Endothelial cell of umbilical vein (primary cell): Measurements from ENCODE around the gene HDLBP.

ENCODE experiments used
- EZH2 ChIP-seq: IDR thresholded peaks from 2 replicates; pipeline ENCODE4 v1.6.1; 2012; ENCODE audit warnings: borderline replicate concordance, low read depth, mild to moderate bottlenecking, moderate library complexity, low read length, inconsistent platforms; ENCODE audit not compliant: severe bottlenecking
- FOS ChIP-seq: IDR thresholded peaks from 2 replicates; pipeline ENCODE4 v1.6.1; 2011; ENCODE audit warnings: mild to moderate bottlenecking, low read length, moderate library complexity, borderline replicate concordance; ENCODE audit not compliant: insufficient read depth
- GATA2 ChIP-seq: IDR thresholded peaks from 2 replicates; pipeline ENCODE4 v1.7.0; 2011; ENCODE audit warnings: low read depth, mild to moderate bottlenecking, moderate library complexity, mixed read lengths, low read length; ENCODE audit not compliant: insufficient read length, insufficient read depth
- JUN ChIP-seq: IDR thresholded peaks from 2 replicates; pipeline ENCODE4 v1.6.1; 2011; ENCODE audit warnings: borderline replicate concordance, low read depth; ENCODE audit not compliant: insufficient read length, insufficient read depth
- MYC ChIP-seq: IDR thresholded peaks from one replicate; pipeline ENCODE4 v1.6.1; 2011; ENCODE audit warnings: mild to moderate bottlenecking, low read depth, low read length
- POLR2A ChIP-seq: IDR thresholded peaks from 2 replicates; pipeline ENCODE4 v1.6.1; 2012; ENCODE audit warnings: low read depth, mild to moderate bottlenecking, control low read depth, low read length
- POLR2AphosphoS5 ChIP-seq: IDR thresholded peaks from 2 replicates; pipeline ENCODE4 v1.6.1; 2012; ENCODE audit warnings: low read depth, mild to moderate bottlenecking, control low read depth, low read length, moderate library complexity; ENCODE audit not compliant: insufficient read depth
- TF ChIP-seq, protein P1 (sequence below): IDR thresholded peaks from 2 replicates; pipeline ENCODE4 v1.6.1; 2011; ENCODE audit not compliant: insufficient read depth, insufficient read length
- TF ChIP-seq, protein P2 (sequence below), 2 donors: IDR thresholded peaks; 1 replicate in 1 of 2; 2 replicates in 1 of 2; pipeline ENCODE4 v1.5.1; 2011; ENCODE audit warnings: low read length in 2 of 2, mild to moderate bottlenecking in 2 of 2, moderate library complexity in 2 of 2, control low read depth in 1 of 2, inconsistent platforms in 1 of 2, low read depth in 1 of 2; ENCODE audit not compliant: insufficient read depth in 1 of 2; ENCODE audit errors: extremely low read depth in 1 of 2

DNA sequence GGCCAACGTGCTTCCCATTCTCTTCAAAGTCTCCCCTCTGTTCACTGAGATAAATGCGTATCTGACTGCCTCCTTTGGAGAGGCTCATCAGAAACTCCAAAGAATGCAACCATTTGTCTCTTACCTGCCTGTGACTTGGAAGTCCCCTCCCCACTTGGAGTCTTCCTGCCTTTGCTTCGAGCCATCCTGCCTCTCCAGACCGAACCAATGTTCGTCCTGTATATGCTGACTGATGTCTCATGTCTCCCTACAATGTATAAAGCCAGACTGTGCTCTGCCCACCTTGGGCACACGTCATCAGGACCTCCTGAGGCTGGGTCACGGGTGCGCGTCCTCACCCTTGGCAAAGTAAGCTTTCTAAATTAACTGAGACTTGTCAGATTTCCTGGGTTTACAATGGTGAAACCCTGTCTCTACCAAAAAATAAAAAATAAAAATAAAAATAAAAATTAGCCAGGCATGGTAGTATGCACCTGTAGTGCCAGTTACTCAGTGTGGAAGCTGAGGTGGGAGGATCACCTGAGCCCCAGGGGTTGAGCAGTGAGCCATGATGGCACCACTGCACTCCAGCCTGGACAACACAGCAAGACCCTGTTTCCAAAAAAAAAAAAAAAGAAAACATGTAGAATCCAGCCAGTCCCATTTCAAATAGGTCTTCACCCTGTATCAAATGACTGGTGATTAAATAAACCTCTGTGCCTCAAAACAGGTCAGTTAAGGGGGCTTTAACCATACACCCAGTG, 29.0 kb downstream of the HDLBP start:
- no peak for TF ChIP-seq POLR2A
- TF ChIP-seq, protein P1, sequence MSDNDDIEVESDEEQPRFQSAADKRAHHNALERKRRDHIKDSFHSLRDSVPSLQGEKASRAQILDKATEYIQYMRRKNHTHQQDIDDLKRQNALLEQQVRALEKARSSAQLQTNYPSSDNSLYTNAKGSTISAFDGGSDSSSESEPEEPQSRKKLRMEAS = no peak
- TF ChIP-seq, protein P2, sequence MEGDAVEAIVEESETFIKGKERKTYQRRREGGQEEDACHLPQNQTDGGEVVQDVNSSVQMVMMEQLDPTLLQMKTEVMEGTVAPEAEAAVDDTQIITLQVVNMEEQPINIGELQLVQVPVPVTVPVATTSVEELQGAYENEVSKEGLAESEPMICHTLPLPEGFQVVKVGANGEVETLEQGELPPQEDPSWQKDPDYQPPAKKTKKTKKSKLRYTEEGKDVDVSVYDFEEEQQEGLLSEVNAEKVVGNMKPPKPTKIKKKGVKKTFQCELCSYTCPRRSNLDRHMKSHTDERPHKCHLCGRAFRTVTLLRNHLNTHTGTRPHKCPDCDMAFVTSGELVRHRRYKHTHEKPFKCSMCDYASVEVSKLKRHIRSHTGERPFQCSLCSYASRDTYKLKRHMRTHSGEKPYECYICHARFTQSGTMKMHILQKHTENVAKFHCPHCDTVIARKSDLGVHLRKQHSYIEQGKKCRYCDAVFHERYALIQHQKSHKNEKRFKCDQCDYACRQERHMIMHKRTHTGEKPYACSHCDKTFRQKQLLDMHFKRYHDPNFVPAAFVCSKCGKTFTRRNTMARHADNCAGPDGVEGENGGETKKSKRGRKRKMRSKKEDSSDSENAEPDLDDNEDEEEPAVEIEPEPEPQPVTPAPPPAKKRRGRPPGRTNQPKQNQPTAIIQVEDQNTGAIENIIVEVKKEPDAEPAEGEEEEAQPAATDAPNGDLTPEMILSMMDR (IDR thresholded peaks at IDR 0.05; ENCODE audit: extremely low read depth in 1 of 2, insufficient read depth in 1 of 2, low read depth in 1 of 2, low read length in 2 of 2) = no peak
- TF ChIP-seq FOS = no peak
- no peak for TF ChIP-seq EZH2
- no peak for TF ChIP-seq POLR2AphosphoS5
- TF ChIP-seq JUN = no peak
- TF ChIP-seq MYC = no peak
- TF ChIP-seq GATA2 = no peak
